Measurements from ENCODE around the gene DYNLT4. TPM values are rescaled to one million over a fixed set of nuclear protein-coding genes. Genes with fewer than 3 reads are reported as not detected.
A peak's percentile ranks its signal among the peaks of the same experiment; 100 is the strongest.

DYNLT4 gene
- polyA plus RNA-seq, 1 donor (not counting 4 experiments of a cell fraction or from before 2014, with no cell fraction given), result not detected

DNA sequence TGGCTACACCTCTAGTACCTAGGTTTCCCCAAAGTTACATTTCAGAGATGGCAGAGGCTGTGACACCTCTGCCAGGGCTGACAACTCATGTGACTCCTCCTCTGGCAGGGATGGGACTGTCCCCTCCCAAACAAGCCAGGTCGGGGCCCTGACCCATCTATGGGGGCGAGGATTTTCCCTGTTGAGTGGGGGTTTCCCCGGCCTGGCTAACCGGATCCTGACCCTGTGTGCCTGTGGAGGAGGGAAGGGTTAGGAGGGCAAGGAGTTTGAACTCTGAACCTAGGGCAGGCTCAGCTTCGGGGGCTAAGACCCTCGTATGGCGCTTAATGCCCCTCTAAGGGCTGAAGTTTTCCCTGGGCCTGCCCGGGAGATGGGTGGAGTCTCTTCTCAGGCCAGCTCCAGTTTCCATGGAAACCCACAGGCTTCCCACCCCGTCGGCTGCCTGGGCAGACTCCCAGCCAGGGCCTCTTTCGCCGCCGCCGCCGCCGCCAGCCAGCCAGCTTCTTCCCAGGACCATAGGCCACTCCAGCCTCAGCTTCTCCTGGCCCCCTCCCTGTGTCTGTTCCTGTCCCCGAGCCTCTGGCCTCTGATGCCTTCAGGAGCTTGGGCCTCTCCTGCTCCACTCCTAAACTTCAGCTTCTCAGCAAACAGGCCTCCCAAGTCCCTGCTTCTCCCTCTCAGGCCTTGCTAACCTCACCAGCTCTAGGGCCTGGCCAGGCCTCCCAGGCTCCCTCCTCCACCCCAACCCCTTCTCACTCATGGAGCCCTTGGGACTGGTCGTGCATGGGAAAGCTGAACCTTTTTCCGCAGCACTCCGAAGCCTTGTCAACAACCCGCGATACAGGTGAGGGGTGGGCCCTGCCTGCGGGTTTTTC, 1.1 kb upstream of the DYNLT4 start, which contains the start of gene BTBD19:
Gene BTBD19, plus strand, starts transcription at position 461 of the 875 bp plus-strand sequence. Its CDS starts 298 bp downstream, at position 759.
- no peaks in the 10 kb centered on the region for H3K27me3 ChIP-seq (ENCODE audit: control insufficient read depth, extremely low read depth, insufficient read depth, low read length)
- peaks cover 20 to 52% of the 10 kb centered on the region in 2 experiments for H3K36me3 ChIP-seq (ENCODE audit: control insufficient read depth in 2 of 2, extremely low read depth in 1 of 2, insufficient read depth in 2 of 2, low read length in 2 of 2)
- peaks cover 53% of the 10 kb centered on the region for H3K4me1 ChIP-seq (ENCODE audit: control insufficient read depth, extremely low read depth, insufficient read depth, low read length)
- TF ChIP-seq EZH2 (IDR thresholded peaks at IDR 0.05; ENCODE audit: low read length), result no peak
- TF ChIP-seq, protein P1, sequence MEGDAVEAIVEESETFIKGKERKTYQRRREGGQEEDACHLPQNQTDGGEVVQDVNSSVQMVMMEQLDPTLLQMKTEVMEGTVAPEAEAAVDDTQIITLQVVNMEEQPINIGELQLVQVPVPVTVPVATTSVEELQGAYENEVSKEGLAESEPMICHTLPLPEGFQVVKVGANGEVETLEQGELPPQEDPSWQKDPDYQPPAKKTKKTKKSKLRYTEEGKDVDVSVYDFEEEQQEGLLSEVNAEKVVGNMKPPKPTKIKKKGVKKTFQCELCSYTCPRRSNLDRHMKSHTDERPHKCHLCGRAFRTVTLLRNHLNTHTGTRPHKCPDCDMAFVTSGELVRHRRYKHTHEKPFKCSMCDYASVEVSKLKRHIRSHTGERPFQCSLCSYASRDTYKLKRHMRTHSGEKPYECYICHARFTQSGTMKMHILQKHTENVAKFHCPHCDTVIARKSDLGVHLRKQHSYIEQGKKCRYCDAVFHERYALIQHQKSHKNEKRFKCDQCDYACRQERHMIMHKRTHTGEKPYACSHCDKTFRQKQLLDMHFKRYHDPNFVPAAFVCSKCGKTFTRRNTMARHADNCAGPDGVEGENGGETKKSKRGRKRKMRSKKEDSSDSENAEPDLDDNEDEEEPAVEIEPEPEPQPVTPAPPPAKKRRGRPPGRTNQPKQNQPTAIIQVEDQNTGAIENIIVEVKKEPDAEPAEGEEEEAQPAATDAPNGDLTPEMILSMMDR (optimal IDR thresholded peaks at IDR 0.05 in 1 of 3, IDR thresholded peaks at IDR 0.05 in 1 of 3, conservative IDR thresholded peaks at IDR 0.05 in 1 of 3; ENCODE audit: extremely low read depth in 1 of 3, insufficient read depth in 2 of 3, low read length in 3 of 3), result no peak
- H3K27ac ChIP-seq (ENCODE audit: control insufficient read depth, insufficient read depth, low read length), result peak within 1 kb of the TSS; percentile 95
- peak within 1 kb of the TSS; percentile 81 for H3K4me2 ChIP-seq (ENCODE audit: control insufficient read depth, extremely low read depth, insufficient read depth, low read depth, low read length)
- no peak within 1 kb of the TSS for H2AFZ ChIP-seq (ENCODE audit: control insufficient read depth, low read length)
- H3K9me3 ChIP-seq (ENCODE audit: control insufficient read depth, low read depth, low read length), result no peaks in the 10 kb centered on the region
- H3K79me2 ChIP-seq (ENCODE audit: control insufficient read depth, insufficient read depth, low read length), result peaks cover 12% of the 10 kb centered on the region
- dilution Hi-C loops (cut with MboI; ENCODE audit: extremely low pct_ligation_motif_present, low sequenced_read_pairs), result no loop called here
- peak within 1 kb of the TSS in 2 of 3 experiments; percentile 36 to 43 for H3K4me3 ChIP-seq (ENCODE audit: control insufficient read depth in 2 of 3, extremely low read depth in 1 of 3, insufficient read depth in 2 of 3, low read depth in 1 of 3, low read length in 3 of 3)
- no peaks in the 10 kb centered on the region for H4K20me1 ChIP-seq (ENCODE audit: control insufficient read depth, extremely low read depth, insufficient read depth, low read length)
- no peak for DNase-seq (ENCODE audit: low read depth, low spot score)
- peak within 1 kb of the TSS; percentile 78 for H3K9ac ChIP-seq (ENCODE audit: control insufficient read depth, extremely low read depth, insufficient read depth, low read length)
- H3K9me1 ChIP-seq (ENCODE audit: control insufficient read depth, extremely low read depth, insufficient read depth, low read length), result no peaks in the 10 kb centered on the region
- FAIRE-seq, result no peak

DNA sequence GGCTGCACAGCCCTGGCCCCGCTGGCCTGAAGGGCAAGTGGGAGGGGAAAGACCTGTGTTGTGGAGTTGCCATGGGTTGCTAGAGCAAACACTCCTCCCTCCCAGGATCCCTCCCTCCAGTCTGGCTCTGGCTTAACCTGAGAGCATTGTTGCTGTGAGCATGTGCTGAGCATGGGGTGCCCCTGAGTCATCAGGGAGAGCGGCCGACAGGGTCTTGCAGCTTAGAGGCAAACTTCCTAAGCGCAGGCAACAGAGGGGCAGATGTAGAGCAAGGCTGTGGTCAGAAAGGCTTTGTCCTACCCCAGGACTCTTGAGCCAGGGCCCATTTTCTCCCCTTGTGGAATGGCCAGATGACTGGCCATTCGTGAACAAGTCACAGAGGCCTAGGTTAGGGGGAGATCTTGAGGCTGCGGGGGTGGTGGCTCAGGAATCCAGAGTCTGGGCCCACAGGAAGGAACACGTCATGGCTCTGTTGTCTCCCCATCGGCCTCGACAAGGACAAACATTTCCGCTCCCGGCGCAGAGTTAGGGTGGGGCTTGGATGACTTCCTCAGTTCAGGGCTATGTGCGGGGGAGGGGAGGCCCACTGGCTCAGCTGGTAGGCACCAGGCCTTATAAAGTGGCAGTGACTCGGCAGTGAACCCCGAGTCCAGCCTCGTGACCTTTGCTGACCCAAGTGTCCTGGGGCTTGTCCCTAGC, 362 bp upstream of the DYNLT4 start:
- Histone ChIP-seq H3K4me1 (ENCODE audit: control insufficient read depth, extremely low read depth, insufficient read depth, low read length) (peaks cover 60% of the 10 kb centered on the region), H3K9me3 (ENCODE audit: control insufficient read depth, low read depth, low read length) (no peaks in the 10 kb centered on the region), H3K4me3 (ENCODE audit: control insufficient read depth in 2 of 3, extremely low read depth in 1 of 3, insufficient read depth in 2 of 3, low read depth in 1 of 3, low read length in 3 of 3) (peak overlapping the region in 2 of 3 experiments; percentile 36 to 43), H2AFZ (ENCODE audit: control insufficient read depth, low read length) (no peak overlapping the region), H3K9ac (ENCODE audit: control insufficient read depth, extremely low read depth, insufficient read depth, low read length) (peak overlapping the region; percentile 78), H3K36me3 (ENCODE audit: control insufficient read depth in 2 of 2, extremely low read depth in 1 of 2, insufficient read depth in 2 of 2, low read length in 2 of 2) (peaks cover 26 to 56% of the 10 kb centered on the region in 2 experiments), H3K4me2 (ENCODE audit: control insufficient read depth, extremely low read depth, insufficient read depth, low read depth, low read length) (peak overlapping the region; percentile 81), H3K79me2 (ENCODE audit: control insufficient read depth, insufficient read depth, low read length) (peaks cover 20% of the 10 kb centered on the region), H3K27ac (ENCODE audit: control insufficient read depth, insufficient read depth, low read length) (peak overlapping the region; percentile 95), H4K20me1 (ENCODE audit: control insufficient read depth, extremely low read depth, insufficient read depth, low read length) (no peaks in the 10 kb centered on the region), H3K9me1 (ENCODE audit: control insufficient read depth, extremely low read depth, insufficient read depth, low read length) (no peaks in the 10 kb centered on the region), H3K27me3 (ENCODE audit: control insufficient read depth, extremely low read depth, insufficient read depth, low read length) (no peaks in the 10 kb centered on the region)
- dilution Hi-C loops (cut with MboI; ENCODE audit: extremely low pct_ligation_motif_present, low sequenced_read_pairs), result no loop called here
- TF ChIP-seq, protein P1 (optimal IDR thresholded peaks at IDR 0.05 in 1 of 3, IDR thresholded peaks at IDR 0.05 in 1 of 3, conservative IDR thresholded peaks at IDR 0.05 in 1 of 3; ENCODE audit: extremely low read depth in 1 of 3, insufficient read depth in 2 of 3, low read length in 3 of 3), result no peak
- no peak for TF ChIP-seq EZH2 (IDR thresholded peaks at IDR 0.05; ENCODE audit: low read length)
- DNase-seq (ENCODE audit: low read depth, low spot score) (peak; percentile 96), FAIRE-seq (peak; percentile 89)
